ENCODE measurements around the gene CD300H. TPM values are rescaled to one million over a fixed set of nuclear protein-coding genes. Genes with fewer than 3 reads are reported as not detected.

Gene CD300H
- total RNA-seq, 1 donor from 2014 or later: not detected

DNA sequence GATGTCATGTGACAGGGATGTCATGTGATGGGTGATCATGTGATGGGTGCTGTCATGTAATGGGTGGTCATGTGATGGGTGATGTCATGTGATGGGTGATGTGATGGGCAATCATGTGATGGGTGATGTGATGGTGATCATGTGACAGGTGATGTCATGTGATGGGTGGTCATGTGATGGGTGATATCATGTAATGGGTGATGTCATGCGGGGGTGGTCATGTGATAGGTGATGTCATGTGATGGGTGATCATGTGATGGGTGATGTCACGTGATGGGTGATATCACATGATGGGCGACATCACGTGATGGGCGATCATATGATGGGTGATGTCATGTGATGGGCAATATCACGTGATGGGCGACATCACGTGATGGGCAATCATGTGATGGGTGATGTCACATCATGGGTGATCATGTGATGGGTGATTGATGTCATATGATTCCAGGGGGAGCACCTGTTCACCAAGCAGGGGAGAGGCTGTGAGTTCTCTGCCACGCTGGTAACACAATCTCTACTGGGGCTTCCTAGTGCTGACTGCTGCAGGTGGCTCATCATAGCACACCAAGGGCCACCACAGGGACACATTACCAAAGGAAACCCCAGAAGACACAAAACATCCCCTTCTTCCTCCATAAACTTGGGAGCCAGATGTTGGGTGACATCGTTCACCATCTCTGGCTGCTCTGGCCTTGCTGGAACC lies 52.5 kb downstream of the CD300H start:
- H3K36me3 Mint-ChIP-seq: peaks cover 9% of the 10 kb centered on the region

DNA sequence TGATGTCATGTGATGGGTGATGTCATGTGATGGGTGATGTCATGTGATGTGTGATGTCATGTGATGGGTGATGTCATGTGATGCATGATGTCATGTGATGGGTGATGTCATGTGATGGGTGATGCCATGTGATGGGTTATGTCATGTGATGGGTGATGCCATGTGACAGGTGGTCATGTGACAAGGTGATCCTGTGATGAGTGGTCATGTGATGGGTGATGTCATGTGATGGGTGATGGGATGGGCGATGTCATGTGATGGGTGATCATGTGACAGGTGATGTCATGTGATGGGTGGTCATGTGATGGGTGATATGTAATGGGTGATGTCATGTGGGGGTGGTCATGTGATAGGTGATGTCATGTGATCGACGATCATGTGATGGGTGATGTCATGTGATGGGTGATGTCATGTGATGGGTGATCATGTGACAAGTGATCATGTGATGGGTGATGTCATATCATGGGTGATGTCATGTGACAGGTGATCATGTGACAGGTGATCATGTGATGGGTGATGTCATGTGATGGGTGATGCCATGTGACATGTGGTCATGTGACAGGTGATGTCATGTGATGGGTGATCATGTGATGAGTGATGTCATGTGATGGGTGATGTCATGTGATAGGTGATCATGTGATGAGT lies 53.2 kb downstream of the CD300H start:
- H3K9ac ChIP-seq: no peak overlapping the region
- peaks cover 12% of the 10 kb centered on the region for H3K27me3 ChIP-seq
- H3K4me3 Mint-ChIP-seq: peak overlapping the region; percentile 48
- no peak overlapping the region for H3K4me3 ChIP-seq
- H3K9me3 ChIP-seq (ENCODE audit: low read depth): peaks cover 5% of the 10 kb centered on the region
- peak; percentile 30 for DNase-seq (ENCODE audit: low spot score)
- H3K36me3 ChIP-seq: no peaks in the 10 kb centered on the region
- peaks cover 11% of the 10 kb centered on the region for H3K27me3 Mint-ChIP-seq (ENCODE audit: insufficient read depth, low read depth)
- H3K27ac ChIP-seq: no peak overlapping the region
- H3K4me2 ChIP-seq: no peak overlapping the region
- no peaks in the 10 kb centered on the region for H3K4me1 Mint-ChIP-seq
- H3K79me2 ChIP-seq (ENCODE audit: low read depth): no peaks in the 10 kb centered on the region
- peaks cover 11% of the 10 kb centered on the region for H3F3A ChIP-seq (ENCODE audit: low read depth)
- TF ChIP-seq EZH2phosphoT487 (IDR thresholded peaks at IDR 0.05) (no peak), EZH2 (IDR thresholded peaks at IDR 0.05) (no peak)
- TF ChIP-seq, protein P1, sequence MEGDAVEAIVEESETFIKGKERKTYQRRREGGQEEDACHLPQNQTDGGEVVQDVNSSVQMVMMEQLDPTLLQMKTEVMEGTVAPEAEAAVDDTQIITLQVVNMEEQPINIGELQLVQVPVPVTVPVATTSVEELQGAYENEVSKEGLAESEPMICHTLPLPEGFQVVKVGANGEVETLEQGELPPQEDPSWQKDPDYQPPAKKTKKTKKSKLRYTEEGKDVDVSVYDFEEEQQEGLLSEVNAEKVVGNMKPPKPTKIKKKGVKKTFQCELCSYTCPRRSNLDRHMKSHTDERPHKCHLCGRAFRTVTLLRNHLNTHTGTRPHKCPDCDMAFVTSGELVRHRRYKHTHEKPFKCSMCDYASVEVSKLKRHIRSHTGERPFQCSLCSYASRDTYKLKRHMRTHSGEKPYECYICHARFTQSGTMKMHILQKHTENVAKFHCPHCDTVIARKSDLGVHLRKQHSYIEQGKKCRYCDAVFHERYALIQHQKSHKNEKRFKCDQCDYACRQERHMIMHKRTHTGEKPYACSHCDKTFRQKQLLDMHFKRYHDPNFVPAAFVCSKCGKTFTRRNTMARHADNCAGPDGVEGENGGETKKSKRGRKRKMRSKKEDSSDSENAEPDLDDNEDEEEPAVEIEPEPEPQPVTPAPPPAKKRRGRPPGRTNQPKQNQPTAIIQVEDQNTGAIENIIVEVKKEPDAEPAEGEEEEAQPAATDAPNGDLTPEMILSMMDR (IDR thresholded peaks at IDR 0.05): no peak
- H4K20me1 ChIP-seq (ENCODE audit: low read depth): no peaks in the 10 kb centered on the region
- peak overlapping the region; percentile 78 for H3K27ac Mint-ChIP-seq
- no peaks in the 10 kb centered on the region for H3K4me1 ChIP-seq
- peaks cover 16% of the 10 kb centered on the region for H3K9me3 Mint-ChIP-seq
- H2AFZ ChIP-seq (replicated peaks): no peak overlapping the region
- peaks cover 9% of the 10 kb centered on the region for H3K36me3 Mint-ChIP-seq

More for the DNA sequence above, 52.5 kb downstream of the CD300H start:
- Mint-ChIP-seq H3K4me3 (peak overlapping the region; percentile 48), H3K27me3 (ENCODE audit: insufficient read depth, low read depth) (peaks cover 11% of the 10 kb centered on the region), H3K4me1 (no peaks in the 10 kb centered on the region), H3K9me3 (peaks cover 18% of the 10 kb centered on the region), H3K27ac (peak overlapping the region; percentile 6)
- H3K4me2 ChIP-seq: no peak overlapping the region
- no peaks in the 10 kb centered on the region for H3K79me2 ChIP-seq (ENCODE audit: low read depth)
- peaks cover 8% of the 10 kb centered on the region for H3K27me3 ChIP-seq
- H2AFZ ChIP-seq (replicated peaks): no peak overlapping the region
- TF ChIP-seq EZH2 (IDR thresholded peaks at IDR 0.05) (no peak), EZH2phosphoT487 (IDR thresholded peaks at IDR 0.05) (no peak)
- TF ChIP-seq, protein P1 (IDR thresholded peaks at IDR 0.05): no peak
- peaks cover 11% of the 10 kb centered on the region for H3F3A ChIP-seq (ENCODE audit: low read depth)
- H3K4me1 ChIP-seq: no peaks in the 10 kb centered on the region
- peaks cover 5% of the 10 kb centered on the region for H3K9me3 ChIP-seq (ENCODE audit: low read depth)
- DNase-seq (ENCODE audit: low spot score): no peak
- H3K4me3 ChIP-seq: no peak overlapping the region
- no peak overlapping the region for H3K27ac ChIP-seq
- no peak overlapping the region for H3K9ac ChIP-seq
- no peaks in the 10 kb centered on the region for H4K20me1 ChIP-seq (ENCODE audit: low read depth)
- no peaks in the 10 kb centered on the region for H3K36me3 ChIP-seq

DNA sequence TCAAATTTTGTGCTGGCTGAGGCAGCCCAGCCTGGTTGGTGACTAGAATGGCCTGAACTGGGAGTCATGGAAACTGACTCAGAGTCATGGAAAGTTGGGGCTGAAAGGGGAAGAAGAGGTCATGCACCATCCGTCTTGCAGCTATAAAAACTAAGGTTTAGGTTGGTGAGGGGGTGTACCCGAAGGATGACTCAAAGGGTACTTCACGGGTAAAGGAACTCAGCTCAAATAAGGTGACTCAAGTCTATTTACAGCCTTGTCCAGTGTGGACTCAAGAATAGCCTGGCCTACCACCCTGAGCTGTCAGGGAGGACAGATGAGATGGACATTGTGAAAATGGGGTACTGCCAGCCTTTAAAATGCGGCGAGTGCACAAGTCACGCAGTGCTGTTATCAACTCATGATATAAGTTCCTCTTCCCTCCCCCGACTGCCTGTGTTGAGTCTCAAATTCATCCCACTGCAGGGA lies 54.7 kb downstream of the CD300H start:
- Histone ChIP-seq H3F3A (ENCODE audit: low read depth) (peaks cover 11% of the 10 kb centered on the region), H3K4me1 (no peaks in the 10 kb centered on the region), H3K27me3 (peaks cover 16% of the 10 kb centered on the region), H2AFZ (replicated peaks) (no peak overlapping the region), H3K36me3 (no peaks in the 10 kb centered on the region), H3K9me3 (ENCODE audit: low read depth) (no peaks in the 10 kb centered on the region), H3K79me2 (ENCODE audit: low read depth) (no peaks in the 10 kb centered on the region), H3K27ac (no peak overlapping the region), H3K4me3 (no peak overlapping the region), H3K9ac (no peak overlapping the region), H3K4me2 (no peak overlapping the region), H4K20me1 (ENCODE audit: low read depth) (no peaks in the 10 kb centered on the region)
- Mint-ChIP-seq H3K36me3 (peaks cover 9% of the 10 kb centered on the region), H3K4me3 (no peak overlapping the region), H3K9me3 (peaks cover 16% of the 10 kb centered on the region), H3K4me1 (no peaks in the 10 kb centered on the region), H3K27me3 (ENCODE audit: insufficient read depth, low read depth) (peaks cover 11% of the 10 kb centered on the region), H3K27ac (no peak overlapping the region)
- no peak for TF ChIP-seq EZH2phosphoT487 (IDR thresholded peaks at IDR 0.05)
- TF ChIP-seq, protein P1 (IDR thresholded peaks at IDR 0.05): no peak
- no peak for TF ChIP-seq EZH2 (IDR thresholded peaks at IDR 0.05)
- no peak for DNase-seq (ENCODE audit: low spot score)

Measured in neural progenitor cell (in vitro differentiated cells).